Colonic mucosa (tissue), 4 donors: Measurements from ENCODE around the gene TENM4. TPM values are rescaled to one million over a fixed set of nuclear protein-coding genes. Genes with fewer than 3 reads are reported as not detected.

Experiments
- DNase-seq: peaks from one replicate; pipeline ENCODE4 v3.0.0-alpha.2; 2020
- H3K27ac ChIP-seq: fragments of 200-600 bp; one replicate; pipeline ENCODE4 v1.8.0; 2021
- H3K27me3 ChIP-seq: fragments of 200-600 bp; one replicate; pipeline ENCODE4 v1.8.0; 2021
- H3K36me3 ChIP-seq: fragments of 200-600 bp; one replicate; pipeline ENCODE4 v1.8.0; 2021
- H3K4me1 ChIP-seq: fragments of 200-600 bp; one replicate; pipeline ENCODE4 v1.8.0; 2021; ENCODE audit warnings: mild to moderate bottlenecking
- H3K4me3 ChIP-seq: fragments of 200-600 bp; one replicate; pipeline ENCODE4 v1.8.0; 2021
- H3K9ac ChIP-seq, 2 donors: one replicate each; pipeline ENCODE4 v1.7.0; 2013; ENCODE audit warnings: control low read depth in 2 of 2, low read depth in 2 of 2, low read length in 2 of 2
- H3K9me3 ChIP-seq: fragments of 200-600 bp; one replicate; pipeline ENCODE4 v1.8.0; 2021
- CTCF ChIP-seq: fragments of 200-600 bp; IDR thresholded peaks from one replicate; pipeline ENCODE4 v1.8.0; 2022; ENCODE audit warnings: antibody characterized with exemption, mild to moderate bottlenecking
- intact Hi-C: fragments of 100-400 bp; cut with DNase I; formaldehyde crosslinking; loops from one replicate; pipeline ENCODE4 v1.14.1; 2022
- total RNA-seq, 2 donors: library from RNA; stranded (reverse); fragmentation: NEBNext Ultra II Directional in 1 of 2; extraction: Animal tissue kit (Norgen Biotek cat#: 25700) in 1 of 2; gene quantifications; one replicate each; pipeline ENCODE4 v1.2.1, GENCODE V29; 2021
- donor health status: healthy.
- donor health status: DM: no; HTN: no; CAD: no.
- donor health status: DM: no; HTN: no; CAD: no.

TENM4 gene
- total RNA-seq, 2 donors from 2014 or later: 0.48 to 1.2 TPM

- Histone ChIP-seq H3K27me3 (no peaks in the 10 kb centered on the region), H3K9ac (no peak overlapping the region), H3K9me3 (no peaks in the 10 kb centered on the region), H3K36me3 (no peaks in the 10 kb centered on the region), H3K27ac (no peak overlapping the region), H3K4me1 (no peaks in the 10 kb centered on the region), H3K4me3 (no peak overlapping the region)
- intact Hi-C loops: no loop called here
- no peak for DNase-seq
- TF ChIP-seq CTCF: no peak
These were observed 497.7 kb downstream of the TENM4 start for GRCh38 chr11:78943154-78943553.

- intact Hi-C loops: no loop called here
- H3K27me3 ChIP-seq: no peaks in the 10 kb centered on the region
- no peak for TF ChIP-seq CTCF
- H3K4me3 ChIP-seq: no peak overlapping the region
- no peak overlapping the region for H3K27ac ChIP-seq
- H3K36me3 ChIP-seq: no peaks in the 10 kb centered on the region
- DNase-seq: no peak
- H3K9me3 ChIP-seq: no peaks in the 10 kb centered on the region
- H3K4me1 ChIP-seq: no peaks in the 10 kb centered on the region
- H3K9ac ChIP-seq: no peak overlapping the region
These were observed 499.5 kb downstream of the TENM4 start for GRCh38 chr11:78941226-78941851.

- intact Hi-C loops: no loop called here
These were observed 500.2 kb downstream of the TENM4 start for GRCh38 chr11:78940500-78941225.

GRCh38 chr11:78938971-78939370 is 501.9 kb downstream of the TENM4 start:
- Histone ChIP-seq H3K27ac (no peak overlapping the region), H3K4me1 (no peaks in the 10 kb centered on the region), H3K36me3 (no peaks in the 10 kb centered on the region), H3K27me3 (no peaks in the 10 kb centered on the region), H3K4me3 (no peak overlapping the region), H3K9ac (no peak overlapping the region), H3K9me3 (no peaks in the 10 kb centered on the region)
- DNase-seq: no peak
- no peak for TF ChIP-seq CTCF
- intact Hi-C loops: no loop called here

More at GRCh38 chr11:78940500-78941225, 500.2 kb downstream of the TENM4 start:
- Histone ChIP-seq H3K9ac (no peak overlapping the region), H3K4me3 (no peak overlapping the region), H3K36me3 (no peaks in the 10 kb centered on the region), H3K9me3 (no peaks in the 10 kb centered on the region), H3K27me3 (no peaks in the 10 kb centered on the region), H3K27ac (no peak overlapping the region), H3K4me1 (no peaks in the 10 kb centered on the region)
- TF ChIP-seq CTCF: no peak
- DNase-seq: no peak

GRCh38 chr11:78938036-78938435 is 502.8 kb downstream of the TENM4 start:
- intact Hi-C loops: no loop called here
- no peaks in the 10 kb centered on the region for H3K27me3 ChIP-seq
- no peak for DNase-seq
- no peak overlapping the region for H3K27ac ChIP-seq
- H3K36me3 ChIP-seq: no peaks in the 10 kb centered on the region
- H3K9me3 ChIP-seq: no peaks in the 10 kb centered on the region
- no peak overlapping the region for H3K4me3 ChIP-seq
- no peaks in the 10 kb centered on the region for H3K4me1 ChIP-seq
- no peak for TF ChIP-seq CTCF
- no peak overlapping the region for H3K9ac ChIP-seq
